Muscle of arm (tissue), 12 donors: Measurements from ENCODE around the gene PIGZ. TPM values are rescaled to one million over a fixed set of nuclear protein-coding genes. Genes with fewer than 3 reads are reported as not detected.

Source experiments
- DNase-seq: peaks from one replicate; pipeline ENCODE4 v3.0.0-alpha.2; 2013
- polyA plus RNA-seq, 12 donors: library from polyadenylated mRNA; unstranded; fragments of 120-200 nt; gene quantifications; one replicate each; pipeline ENCODE4 v1.2.1, GENCODE V29; 2013; ENCODE audit not compliant: insufficient read length in 12 of 12

PIGZ gene
- polyA plus RNA-seq, 12 donors = 0.63 to 8.6 (median 1.5) TPM; not detected in 1

- DNase-seq = peak; percentile 22
Measured at GRCh38 chr3:197001972-197002700, 33.5 kb upstream of the PIGZ start.

DNA sequence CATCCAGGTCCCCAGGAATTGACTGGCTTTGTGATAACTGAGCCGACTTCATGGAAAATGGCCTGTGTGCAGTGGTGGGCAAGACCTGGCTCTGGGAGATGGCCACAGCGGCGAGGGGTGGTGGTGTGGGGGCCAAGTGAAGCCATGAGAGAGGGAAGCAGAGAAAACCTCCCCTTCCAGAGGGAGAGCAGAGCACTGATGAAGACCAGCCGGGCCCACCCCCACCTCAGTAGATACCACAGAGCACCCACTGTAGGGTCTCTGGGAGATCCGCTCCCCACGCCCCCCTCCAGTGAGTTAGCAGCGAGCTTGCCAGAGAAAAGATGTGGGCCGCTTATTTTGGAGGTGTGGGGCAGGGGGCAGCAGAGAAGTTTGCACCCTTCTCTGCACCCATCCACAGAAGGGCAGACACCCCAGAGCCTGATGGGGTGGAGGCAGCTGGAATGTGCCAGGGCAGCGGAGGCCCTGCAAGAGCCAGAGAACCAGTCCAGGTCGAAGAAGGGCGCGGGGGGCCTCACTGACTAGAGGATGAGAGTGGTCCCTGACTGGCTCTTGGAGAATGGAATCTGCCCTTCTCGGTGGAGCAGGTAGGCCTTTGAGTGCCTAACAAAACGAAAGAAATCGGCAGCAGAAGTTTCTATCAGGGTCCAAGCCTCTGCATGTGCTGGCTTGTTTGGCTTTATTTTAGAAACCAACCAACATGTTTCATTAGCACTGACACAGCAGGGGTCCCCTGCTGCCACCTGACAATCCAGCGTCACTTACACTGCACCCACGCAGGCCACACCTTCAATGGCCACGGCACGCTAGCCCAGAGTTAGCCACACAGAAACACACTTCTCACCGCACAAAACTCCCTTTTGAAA is 32.7 kb upstream of the PIGZ start:
- no peak for DNase-seq

GRCh38 chr3:197000211-197000610 is 31.6 kb upstream of the PIGZ start:
- DNase-seq = no peak

- DNase-seq = no peak
Measured at GRCh38 chr3:196998966-196999760, 30.5 kb upstream of the PIGZ start.

GRCh38 chr3:196997311-196997710 is 28.7 kb upstream of the PIGZ start:
- no peak for DNase-seq

- DNase-seq = no peak
Measured at GRCh38 chr3:196996454-196997265, 28.0 kb upstream of the PIGZ start.

GRCh38 chr3:196995646-196996355 is 27.2 kb upstream of the PIGZ start:
- DNase-seq = no peak

GRCh38 chr3:196995027-196995426 is 26.4 kb upstream of the PIGZ start:
- DNase-seq = no peak

GRCh38 chr3:196994056-196994455 is 25.4 kb upstream of the PIGZ start:
- no peak for DNase-seq

GRCh38 chr3:196992461-196993065 is 23.9 kb upstream of the PIGZ start:
- DNase-seq = no peak

DNA sequence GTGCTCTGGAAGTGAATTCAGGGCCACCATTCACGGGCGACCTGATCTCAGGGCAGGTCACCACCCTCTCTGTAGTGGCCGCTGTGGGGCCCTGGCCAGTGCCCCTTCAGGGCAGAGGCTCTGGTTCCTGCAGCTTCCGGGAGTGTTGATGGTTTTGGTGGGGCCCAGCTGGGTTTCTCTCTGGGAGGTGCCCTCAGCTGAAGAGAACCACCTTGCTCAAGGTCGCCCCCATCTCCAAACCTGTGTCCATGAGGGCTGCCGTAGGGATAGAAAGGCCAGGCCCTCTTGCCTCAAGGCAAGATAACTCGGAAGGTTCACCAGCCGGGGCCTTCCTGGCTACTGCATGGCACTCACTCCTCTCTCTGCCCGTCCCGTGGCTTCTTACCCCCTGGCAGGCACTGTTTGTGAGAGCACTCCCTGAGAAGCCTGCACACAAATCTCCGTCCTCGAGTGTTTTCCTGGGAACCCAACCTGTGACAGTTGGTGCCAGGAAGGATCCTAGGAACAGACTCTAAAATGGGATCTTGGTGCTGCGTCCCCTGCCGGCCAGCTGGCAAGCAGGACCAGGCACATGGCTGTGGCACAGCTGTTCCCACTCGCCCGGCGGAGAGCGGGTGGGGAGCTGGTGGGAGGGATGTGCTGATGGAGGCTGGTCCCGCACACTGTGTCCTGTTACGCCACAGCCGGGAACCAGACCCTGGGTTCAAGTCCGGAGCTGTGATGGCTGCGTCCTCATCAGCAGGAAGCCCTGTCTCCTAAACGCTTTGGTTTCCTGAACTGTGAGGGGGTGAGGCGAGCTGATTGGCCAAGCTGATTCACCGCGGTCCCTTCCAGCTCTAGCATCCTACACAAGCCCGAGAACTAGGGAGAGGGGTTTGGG is 23.2 kb upstream of the PIGZ start:
- no peak for DNase-seq

- DNase-seq = no peak
Measured at GRCh38 chr3:196990601-196991007, 22.0 kb upstream of the PIGZ start.

- DNase-seq = no peak
Measured at GRCh38 chr3:196989721-196990262, 21.2 kb upstream of the PIGZ start.

GRCh38 chr3:196988241-196989029 is 19.8 kb upstream of the PIGZ start:
- DNase-seq = no peak

GRCh38 chr3:196987022-196987421 is 18.4 kb upstream of the PIGZ start:
- no peak for DNase-seq

DNA sequence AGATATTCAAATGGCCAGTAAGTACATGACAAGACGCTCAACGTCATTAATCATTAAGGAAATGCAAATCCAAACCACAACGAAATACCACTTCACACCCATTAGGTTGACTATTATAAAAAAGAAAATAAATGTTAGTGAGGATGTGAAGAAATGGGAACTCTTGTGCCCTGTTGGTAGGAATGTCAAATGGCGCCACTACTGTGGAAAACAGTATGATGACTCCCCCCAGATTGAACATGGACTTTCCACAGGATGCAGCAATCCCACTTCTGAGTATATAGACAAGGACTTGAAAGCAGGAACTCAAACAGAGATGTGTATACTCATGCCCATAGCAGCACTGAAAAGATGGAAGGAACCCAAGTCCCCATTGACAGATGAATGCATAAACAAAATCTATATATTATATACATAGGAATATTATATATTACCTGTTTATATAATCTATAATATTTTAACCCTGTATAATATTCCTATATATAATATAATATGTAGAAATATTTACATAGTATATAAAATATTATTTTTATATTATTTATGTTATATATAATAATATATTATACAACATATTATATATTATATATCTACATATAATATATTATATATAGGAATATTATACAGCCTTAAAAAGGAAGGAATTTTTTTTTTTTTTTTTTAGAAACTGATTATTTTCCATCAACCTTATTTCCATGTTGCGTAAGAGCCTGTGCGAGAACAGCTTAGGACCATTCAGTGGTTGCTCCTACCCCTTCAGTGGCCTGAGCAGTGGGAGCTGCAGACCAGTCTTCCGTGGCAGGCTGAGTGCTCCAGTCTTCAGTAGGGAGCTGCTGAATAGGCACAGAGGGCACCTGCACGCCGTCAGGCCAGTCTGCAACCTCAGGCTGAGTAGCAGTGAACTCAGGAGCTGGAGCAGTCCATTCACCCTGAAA is 17.6 kb upstream of the PIGZ start:
- DNase-seq = no peak

- no peak for DNase-seq
Measured at GRCh38 chr3:196985298-196985697, 16.7 kb upstream of the PIGZ start.
